H1 (cell line): ENCODE results near the gene CERS3. TPM values are rescaled to one million over a fixed set of nuclear protein-coding genes. Genes with fewer than 3 reads are reported as not detected.

Experiments
- CTCF ChIA-PET: fragments of 300-600 bp; sonication (Branson Sonifier 250); formaldehyde crosslinking; loops from one replicate; lab custom pipeline; 2021; ENCODE audit not compliant: partially characterized antibody; lab: Charles Lee
- POLR2A ChIA-PET: fragments of 300-600 bp; sonication (Branson Sonifier 250); formaldehyde crosslinking; loops from one replicate; lab custom pipeline; 2021; ENCODE audit warnings: inconsistent platforms; ENCODE audit not compliant: partially characterized antibody; lab: Charles Lee
- DNase-seq, 2 experiments: peaks; one replicate each; pipeline versions ENCODE4 v3.0.0 to v3.0.0-alpha.2; 2010 to 2022; ENCODE audit warnings: low spot score in 2 of 2, low read depth in 1 of 2, mixed read lengths in 1 of 2
- FAIRE-seq: peaks from 2 replicates; lab custom pipeline; 2011; peaks lifted over from hg19 to GRCh38; lab: Jason Lieb, UNC
- H2AFZ ChIP-seq: 2 replicates; pipeline ENCODE4 v1.8.1; 2012; ENCODE audit warnings: low read length, inconsistent platforms
- H2AK5ac ChIP-seq: 2 replicates; pipeline ENCODE4 v1.6.1; 2013; ENCODE audit warnings: low read depth, low read length
- H2BK120ac ChIP-seq: replicated peaks from 2 replicates; pipeline ENCODE3; 2013; ENCODE audit warnings: low read depth, low read length, inconsistent platforms
- H2BK12ac ChIP-seq: 2 replicates; pipeline ENCODE4 v1.6.1; 2013; ENCODE audit warnings: low read depth, low read length
- H2BK15ac ChIP-seq: 2 replicates; pipeline ENCODE4 v1.6.1; 2013; ENCODE audit warnings: low read length
- H2BK20ac ChIP-seq: 2 replicates; pipeline ENCODE4 v1.6.1; 2013; ENCODE audit warnings: low read length
- H2BK5ac ChIP-seq: 2 replicates; pipeline ENCODE4 v1.6.1; 2013; ENCODE audit warnings: low read depth, low read length
- H3K14ac ChIP-seq: 2 replicates; pipeline ENCODE4 v1.6.1; 2013; ENCODE audit warnings: inconsistent platforms; ENCODE audit not compliant: insufficient read length
- H3K18ac ChIP-seq: 2 replicates; pipeline ENCODE4 v1.6.1; 2013; ENCODE audit warnings: low read length; ENCODE audit errors: extremely low read depth
- H3K23ac ChIP-seq: 2 replicates; pipeline ENCODE4 v1.6.1; 2013; ENCODE audit warnings: inconsistent platforms; ENCODE audit not compliant: insufficient read length
- H3K23me2 ChIP-seq: 2 replicates; pipeline ENCODE4 v1.6.1; 2013; ENCODE audit warnings: low read depth, low read length
- H3K27ac ChIP-seq: 2 replicates; pipeline ENCODE4 v1.6.1; 2011; ENCODE audit warnings: low read depth, low read length, inconsistent platforms
- H3K27me3 ChIP-seq, 4 experiments: replicated peaks in 1 of 4; 1 replicate in 1 of 4; 2 replicates in 3 of 4; pipeline versions ENCODE4 v1.6.1 to v1.8.1; 2011 to 2013; ENCODE audit warnings: low read length in 3 of 4, mild to moderate bottlenecking in 3 of 4, inconsistent platforms in 2 of 4, mixed read lengths in 2 of 4, moderate library complexity in 1 of 4; ENCODE audit not compliant: control insufficient read depth in 3 of 4, insufficient read depth in 3 of 4; ENCODE audit errors: extremely low read depth in 1 of 4
- H3K36me3 ChIP-seq, 4 experiments: 2 replicates each; pipeline versions ENCODE4 v1.6.1 to v1.8.1; 2011 to 2013; ENCODE audit warnings: mild to moderate bottlenecking in 4 of 4, low read length in 3 of 4, moderate library complexity in 2 of 4, control low read depth in 1 of 4, inconsistent platforms in 1 of 4; ENCODE audit not compliant: insufficient read depth in 4 of 4, control insufficient read depth in 2 of 4
- H3K4ac ChIP-seq: replicated peaks from 2 replicates; pipeline ENCODE3; 2013; ENCODE audit warnings: low read length, low read depth, mixed read lengths, inconsistent platforms; ENCODE audit not compliant: insufficient read length
- H3K4me1 ChIP-seq, 4 experiments: replicated peaks in 1 of 4; 1 replicate in 1 of 4; 2 replicates in 3 of 4; pipeline versions ENCODE4 v1.6.1 to v1.8.1; 2011 to 2013; ENCODE audit warnings: low read length in 3 of 4, inconsistent platforms in 2 of 4, mixed read lengths in 1 of 4; ENCODE audit not compliant: insufficient read depth in 4 of 4, control insufficient read depth in 3 of 4
- H3K4me2 ChIP-seq, 2 experiments: 2 replicates each; pipeline versions ENCODE4 v1.6.1 to v1.8.1; 2011 to 2013; ENCODE audit warnings: low read depth in 2 of 2, low read length in 2 of 2, control low read depth in 1 of 2, inconsistent platforms in 1 of 2, mild to moderate bottlenecking in 1 of 2; ENCODE audit not compliant: insufficient read depth in 1 of 2
- H3K4me3 ChIP-seq, 4 experiments: fragments of 200-600, 300-600 bp in 1 of 4; sonication (generic), shearing (Covaris generic), sonication (Bioruptor Twin) in 1 of 4; 2 replicates each; pipeline versions ENCODE4 v1.5.1 to v1.8.1; 2011 to 2016; ENCODE audit warnings: low read length in 4 of 4, low read depth in 3 of 4, control low read depth in 2 of 4, inconsistent platforms in 2 of 4, mild to moderate bottlenecking in 2 of 4, mixed read lengths in 1 of 4, moderate library complexity in 1 of 4; ENCODE audit not compliant: insufficient read depth in 2 of 4; ENCODE audit errors: extremely low read depth in 1 of 4
- H3K56ac ChIP-seq: replicated peaks from 2 replicates; pipeline ENCODE3; 2013; ENCODE audit warnings: low read depth, mild to moderate bottlenecking, mixed read lengths, low read length, inconsistent platforms; ENCODE audit not compliant: insufficient read length
- H3K79me1 ChIP-seq: 2 replicates; pipeline ENCODE4 v1.6.1; 2013; ENCODE audit warnings: low read depth, low read length, control low read depth
- H3K79me2 ChIP-seq, 2 experiments: 2 replicates each; pipeline versions ENCODE4 v1.6.1 to v1.8.1; 2012 to 2013; ENCODE audit warnings: low read length in 2 of 2, mild to moderate bottlenecking in 2 of 2, inconsistent platforms in 1 of 2; ENCODE audit not compliant: insufficient read depth in 2 of 2, control insufficient read depth in 1 of 2
- H3K9ac ChIP-seq, 4 experiments: replicated peaks in 1 of 4; 1 replicate in 1 of 4; 2 replicates in 3 of 4; pipeline versions ENCODE4 v1.6.1 to v1.8.1; 2011 to 2013; ENCODE audit warnings: low read depth in 3 of 4, low read length in 3 of 4, control low read depth in 2 of 4, mild to moderate bottlenecking in 2 of 4, moderate library complexity in 2 of 4, inconsistent platforms in 1 of 4; ENCODE audit errors: extremely low read depth in 1 of 4
- H3K9me3 ChIP-seq, 2 experiments: 2 replicates each; pipeline versions ENCODE4 v1.6.1 to v1.8.1; 2012 to 2013; ENCODE audit warnings: mild to moderate bottlenecking in 2 of 2, moderate library complexity in 2 of 2, control low read depth in 1 of 2, inconsistent platforms in 1 of 2, low read depth in 1 of 2, low read length in 1 of 2, mixed read lengths in 1 of 2; ENCODE audit not compliant: insufficient read depth in 2 of 2
- H4K20me1 ChIP-seq, 2 experiments: replicated peaks in 1 of 2; 2 replicates each; pipeline versions ENCODE3 to v1.8.1; 2011 to 2013; ENCODE audit warnings: inconsistent platforms in 2 of 2, low read length in 2 of 2, mild to moderate bottlenecking in 1 of 2; ENCODE audit not compliant: insufficient read depth in 2 of 2, control insufficient read depth in 1 of 2
- H4K5ac ChIP-seq: 2 replicates; pipeline ENCODE4 v1.6.1; 2013; ENCODE audit warnings: low read length, low read depth, mixed read lengths, inconsistent platforms; ENCODE audit not compliant: insufficient read length
- H4K8ac ChIP-seq: 2 replicates; pipeline ENCODE4 v1.8.0; 2013; ENCODE audit warnings: mild to moderate bottlenecking, moderate library complexity, low read length, inconsistent platforms; ENCODE audit not compliant: insufficient read depth; ENCODE audit errors: extremely low read depth
- H4K91ac ChIP-seq: replicated peaks from 2 replicates; pipeline ENCODE3; 2013; ENCODE audit warnings: low read length, mixed read lengths, inconsistent platforms; ENCODE audit not compliant: insufficient read length
- BRCA1 ChIP-seq: IDR thresholded peaks from 2 replicates; pipeline ENCODE4 v1.6.1; 2012; ENCODE audit warnings: low read depth, low read length, improper control_type of control experiment
- CREB1 ChIP-seq: IDR thresholded peaks from 2 replicates; pipeline ENCODE4 v1.6.1; 2012; ENCODE audit warnings: inconsistent platforms
- FOSL1 ChIP-seq: IDR thresholded peaks from 2 replicates; pipeline ENCODE4 v1.6.1; 2011; ENCODE audit warnings: mild to moderate bottlenecking, low read depth, low read length, moderate library complexity; ENCODE audit not compliant: insufficient read depth
- HDAC2 ChIP-seq, 2 experiments: fragments of 300-600 bp in 1 of 2; sonication (generic) in 1 of 2; IDR thresholded peaks; 2 replicates each; pipeline ENCODE4 v1.6.1; 2011 to 2012; ENCODE audit warnings: low read depth in 2 of 2, low read length in 2 of 2, mild to moderate bottlenecking in 2 of 2, moderate library complexity in 2 of 2, borderline replicate concordance in 1 of 2, inconsistent platforms in 1 of 2
- RXRA ChIP-seq: IDR thresholded peaks from 2 replicates; pipeline ENCODE4 v1.6.1; 2011; ENCODE audit warnings: low read depth, mild to moderate bottlenecking, low read length, moderate library complexity; ENCODE audit not compliant: insufficient read depth
- SP2 ChIP-seq: IDR thresholded peaks from 2 replicates; pipeline ENCODE4 v1.6.1; 2012; ENCODE audit warnings: mild to moderate bottlenecking, low read length, inconsistent platforms
- SP4 ChIP-seq: IDR thresholded peaks from 2 replicates; pipeline ENCODE4 v1.6.1; 2012; ENCODE audit warnings: low read length, inconsistent platforms
- TBP ChIP-seq: IDR thresholded peaks from 2 replicates; pipeline ENCODE4 v1.6.1; 2011; ENCODE audit warnings: low read depth, low read length, improper control_type of control experiment
- polyA plus RNA-seq, 7 experiments: library from polyadenylated mRNA; depleted of rRNA in 3 of 7; stranded (reverse) in 5 of 7; unstranded in 2 of 7; fragments of >200 nt in 5 of 7; fragments of 200-250 nt in 2 of 7; gene quantifications; 1 replicate in 5 of 7; 2 replicates in 1 of 7; 4 replicates in 1 of 7; pipeline versions ENCODE4 v1.2.1 to v1.2.3, GENCODE V29; 2011 to 2013; ENCODE audit warnings: missing spikeins in 2 of 7, mixed read lengths in 2 of 7
- total RNA-seq: library from RNA; stranded (reverse); fragmentation: NEBNext Ultra II Directional; extraction: Animal tissue kit (Norgen Biotek cat#: 25700); gene quantifications from 2 replicates; pipeline ENCODE4 v1.2.1, GENCODE V29; 2021
- TF ChIP-seq, protein P1 (sequence below): IDR thresholded peaks from 2 replicates; pipeline ENCODE4 v1.6.1; 2011; ENCODE audit warnings: low read length, improper control_type of control experiment
- TF ChIP-seq, protein P2 (sequence below), 3 experiments: IDR thresholded peaks; 1 replicate in 2 of 3; 2 replicates in 1 of 3; pipeline versions ENCODE4 v1.5.1 to v1.6.1; 2011; ENCODE audit warnings: low read length in 3 of 3, mild to moderate bottlenecking in 3 of 3, inconsistent platforms in 2 of 3, low read depth in 1 of 3, moderate library complexity in 1 of 3; ENCODE audit not compliant: insufficient read depth in 1 of 3; ENCODE audit errors: control extremely low read depth in 1 of 3
- TF ChIP-seq, protein P3 (sequence below): IDR thresholded peaks from 2 replicates; pipeline ENCODE4 v1.6.1; 2012; ENCODE audit warnings: inconsistent platforms

CERS3 gene
- total and polyA plus RNA-seq, 2 of the 8 experiments (the other 6 are each of a cell fraction or from before 2014, with no cell fraction given): 0.62 TPM; not detected in 1

DNA sequence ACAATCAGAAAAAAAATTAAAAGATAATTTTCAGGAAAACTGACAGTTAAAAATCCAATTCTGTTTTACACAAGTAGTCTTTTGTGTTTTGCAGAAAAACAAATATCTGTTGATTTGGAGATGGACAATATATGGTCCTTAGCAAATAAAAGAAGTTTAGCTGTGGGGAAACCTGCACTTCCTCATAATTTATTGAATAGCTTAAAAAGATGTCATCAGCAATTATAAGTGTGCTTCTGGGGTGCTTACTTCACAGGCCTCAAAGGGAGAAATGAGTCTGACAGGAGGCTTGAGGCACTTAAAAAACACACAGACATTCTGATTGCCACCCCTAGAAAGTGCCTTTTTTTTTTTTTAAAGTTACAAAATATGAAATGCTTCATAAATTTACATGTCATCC lies 31.6 kb upstream of the CERS3 start:
- H3K4ac ChIP-seq: no peak overlapping the region
- H2AFZ ChIP-seq: no peak overlapping the region
- no peak overlapping the region for H2AK5ac ChIP-seq
- TF ChIP-seq SP2 (no peak), HDAC2 (IDR thresholded peaks at IDR 0.05; ENCODE audit: borderline replicate concordance in 1 of 2, low read depth in 2 of 2, low read length in 2 of 2) (no peak), BRCA1 (no peak), CREB1 (no peak), RXRA (no peak), TBP (no peak), SP4 (no peak), FOSL1 (no peak)
- TF ChIP-seq, protein P1, sequence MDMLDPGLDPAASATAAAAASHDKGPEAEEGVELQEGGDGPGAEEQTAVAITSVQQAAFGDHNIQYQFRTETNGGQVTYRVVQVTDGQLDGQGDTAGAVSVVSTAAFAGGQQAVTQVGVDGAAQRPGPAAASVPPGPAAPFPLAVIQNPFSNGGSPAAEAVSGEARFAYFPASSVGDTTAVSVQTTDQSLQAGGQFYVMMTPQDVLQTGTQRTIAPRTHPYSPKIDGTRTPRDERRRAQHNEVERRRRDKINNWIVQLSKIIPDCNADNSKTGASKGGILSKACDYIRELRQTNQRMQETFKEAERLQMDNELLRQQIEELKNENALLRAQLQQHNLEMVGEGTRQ: no peak
- TF ChIP-seq, protein P2, sequence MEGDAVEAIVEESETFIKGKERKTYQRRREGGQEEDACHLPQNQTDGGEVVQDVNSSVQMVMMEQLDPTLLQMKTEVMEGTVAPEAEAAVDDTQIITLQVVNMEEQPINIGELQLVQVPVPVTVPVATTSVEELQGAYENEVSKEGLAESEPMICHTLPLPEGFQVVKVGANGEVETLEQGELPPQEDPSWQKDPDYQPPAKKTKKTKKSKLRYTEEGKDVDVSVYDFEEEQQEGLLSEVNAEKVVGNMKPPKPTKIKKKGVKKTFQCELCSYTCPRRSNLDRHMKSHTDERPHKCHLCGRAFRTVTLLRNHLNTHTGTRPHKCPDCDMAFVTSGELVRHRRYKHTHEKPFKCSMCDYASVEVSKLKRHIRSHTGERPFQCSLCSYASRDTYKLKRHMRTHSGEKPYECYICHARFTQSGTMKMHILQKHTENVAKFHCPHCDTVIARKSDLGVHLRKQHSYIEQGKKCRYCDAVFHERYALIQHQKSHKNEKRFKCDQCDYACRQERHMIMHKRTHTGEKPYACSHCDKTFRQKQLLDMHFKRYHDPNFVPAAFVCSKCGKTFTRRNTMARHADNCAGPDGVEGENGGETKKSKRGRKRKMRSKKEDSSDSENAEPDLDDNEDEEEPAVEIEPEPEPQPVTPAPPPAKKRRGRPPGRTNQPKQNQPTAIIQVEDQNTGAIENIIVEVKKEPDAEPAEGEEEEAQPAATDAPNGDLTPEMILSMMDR (IDR thresholded peaks at IDR 0.05; ENCODE audit: control extremely low read depth in 1 of 3, insufficient read depth in 1 of 3, low read depth in 1 of 3, low read length in 3 of 3): no peak
- TF ChIP-seq, protein P3, sequence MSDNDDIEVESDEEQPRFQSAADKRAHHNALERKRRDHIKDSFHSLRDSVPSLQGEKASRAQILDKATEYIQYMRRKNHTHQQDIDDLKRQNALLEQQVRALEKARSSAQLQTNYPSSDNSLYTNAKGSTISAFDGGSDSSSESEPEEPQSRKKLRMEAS: no peak
- FAIRE-seq (no peak), DNase-seq (no peak)
- no peak overlapping the region for H3K4me3 ChIP-seq
- no peak overlapping the region for H3K14ac ChIP-seq
- H4K20me1 ChIP-seq: no peaks in the 10 kb centered on the region
- no peak overlapping the region for H2BK20ac ChIP-seq
- H2BK12ac ChIP-seq: no peak overlapping the region
- H3K27ac ChIP-seq: no peak overlapping the region
- H3K23ac ChIP-seq: no peak overlapping the region
- ChIA-PET POLR2A (no interaction called here), CTCF (interaction anchor here (0.8 kb wide), 1 partner anchor 51 kb away, joined by 3 read pairs; no protein-coding TSS in a partner anchor)
- no peaks in the 10 kb centered on the region for H3K4me1 ChIP-seq
- no peak overlapping the region for H4K8ac ChIP-seq
- no peak overlapping the region for H2BK15ac ChIP-seq
- H3K27me3 ChIP-seq: no peaks in the 10 kb centered on the region
- no peak overlapping the region for H4K91ac ChIP-seq
- no peaks in the 10 kb centered on the region for H3K79me2 ChIP-seq
- no peak overlapping the region for H2BK5ac ChIP-seq
- no peak overlapping the region for H2BK120ac ChIP-seq
- H3K79me1 ChIP-seq: no peaks in the 10 kb centered on the region
- H3K9ac ChIP-seq: no peak overlapping the region
- H3K36me3 ChIP-seq: peaks cover 0 to 6% (median 0%) of the 10 kb centered on the region in 4 experiments; a peak in 1 of 8 replicates
- no peak overlapping the region for H3K56ac ChIP-seq
- H4K5ac ChIP-seq: no peak overlapping the region
- no peak overlapping the region for H3K4me2 ChIP-seq
- H3K18ac ChIP-seq: no peak overlapping the region
- no peaks in the 10 kb centered on the region for H3K23me2 ChIP-seq
- H3K9me3 ChIP-seq: peaks cover 9 to 39% of the 10 kb centered on the region in 2 experiments; a peak in 3 of 4 replicates
